Naive B cell (primary cell): ENCODE measurements around the gene NKRF. TPM values are rescaled to one million over a fixed set of nuclear protein-coding genes. Genes with fewer than 3 reads are reported as not detected.
A peak's percentile ranks its signal among the peaks of the same experiment; 100 is the strongest.

Experiments
- ATAC-seq, 2 donors: fragments of 150-1000 bp; cut with Tn5 transposase; 2 replicates each; pipeline ENCODE4 v1.10.0; 2021; ENCODE audit warnings: low read depth in 2 of 2, mild to moderate bottlenecking in 2 of 2, moderate library complexity in 2 of 2
- DNase-seq: peaks from one replicate; pipeline ENCODE4 v3.0.0; 2022
- H3K27ac Mint-ChIP-seq, 6 donors: one replicate each; pipeline ENCODE4 v1.8.0; 2020 to 2022; ENCODE audit warnings: mild to moderate bottlenecking in 6 of 6, mixed read lengths in 6 of 6, moderate library complexity in 5 of 6, inconsistent platforms in 2 of 6
- H3K27me3 Mint-ChIP-seq, 3 donors: one replicate each; pipeline ENCODE4 v1.8.0; 2021 to 2022; ENCODE audit warnings: mixed read lengths in 3 of 3, mild to moderate bottlenecking in 1 of 3
- H3K36me3 Mint-ChIP-seq, 2 donors: one replicate each; pipeline ENCODE4 v1.8.0; 2020 to 2022; ENCODE audit warnings: mixed read lengths in 2 of 2, inconsistent platforms in 1 of 2, mild to moderate bottlenecking in 1 of 2
- H3K4me1 Mint-ChIP-seq, 3 donors: one replicate each; pipeline ENCODE4 v1.8.0; 2020 to 2022; ENCODE audit warnings: mixed read lengths in 3 of 3, inconsistent platforms in 1 of 3, mild to moderate bottlenecking in 1 of 3, moderate library complexity in 1 of 3
- H3K4me3 Mint-ChIP-seq, 8 donors: one replicate each; pipeline ENCODE4 v1.8.0; 2020 to 2022; ENCODE audit warnings: mild to moderate bottlenecking in 8 of 8, mixed read lengths in 8 of 8, moderate library complexity in 8 of 8, inconsistent platforms in 2 of 8
- H3K9me3 Mint-ChIP-seq, 7 donors: one replicate each; pipeline ENCODE4 v1.8.0; 2020 to 2022; ENCODE audit warnings: mixed read lengths in 7 of 7, mild to moderate bottlenecking in 5 of 7, inconsistent platforms in 2 of 7, moderate library complexity in 1 of 7
- polyA plus RNA-seq, 6 donors: library from polyadenylated mRNA; unstranded; fragments of 300-500 nt; fragmentation: Illumina TruSeq; gene quantifications; one replicate each; pipeline ENCODE4 v1.2.3, GENCODE V29; 2021; ENCODE audit warnings: low read depth in 6 of 6

NKRF gene
- polyA plus RNA-seq, 6 donors from 2014 or later, result 4.2 to 9.4 (median 7.1) TPM

DNA sequence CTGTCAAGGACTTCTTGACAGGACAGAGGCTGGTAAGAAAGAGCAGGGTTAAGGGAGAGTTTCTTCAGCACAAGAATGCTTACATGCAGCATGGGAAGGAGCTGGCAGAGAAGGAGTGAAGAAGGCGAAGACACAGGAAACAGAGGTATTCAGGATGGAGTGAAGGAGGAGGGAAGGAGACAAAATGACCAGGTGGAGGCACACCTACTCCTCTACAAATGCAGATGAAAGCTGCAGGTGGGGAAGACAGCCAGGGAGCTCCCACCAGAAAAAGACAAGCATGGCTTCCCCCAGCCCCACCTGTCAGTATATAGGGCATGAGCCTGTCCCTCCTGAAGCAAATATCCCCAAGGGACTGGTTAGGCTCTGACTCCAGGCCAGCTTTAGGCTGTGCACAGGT lies 29.6 kb upstream of the NKRF start:
- peaks cover 12 to 50% of the 10 kb centered on the region in 2 donors for H3K36me3 Mint-ChIP-seq
- no peaks in the 10 kb centered on the region for H3K9me3 Mint-ChIP-seq
- H3K4me1 Mint-ChIP-seq, result peaks cover 55 to 60% (median 56%) of the 10 kb centered on the region in 3 donors
- peak overlapping the region; percentile 26 to 76 (median 39) for H3K4me3 Mint-ChIP-seq
- peak overlapping the region; percentile 43 to 96 (median 91) for H3K27ac Mint-ChIP-seq
- no peaks in the 10 kb centered on the region for H3K27me3 Mint-ChIP-seq
- no peak for DNase-seq
- ATAC-seq, result no peak

GRCh38 chrX:119635179-119635578 lies 29.0 kb upstream of the NKRF start:
- Mint-ChIP-seq H3K9me3 (no peaks in the 10 kb centered on the region), H3K27me3 (no peaks in the 10 kb centered on the region), H3K4me3 (peak overlapping the region; percentile 28 to 76 (median 44)), H3K36me3 (peaks cover 12 to 46% of the 10 kb centered on the region in 2 donors), H3K27ac (peak overlapping the region; percentile 43 to 96 (median 86)), H3K4me1 (peaks cover 52 to 57% (median 53%) of the 10 kb centered on the region in 3 donors)
- ATAC-seq, result no peak
- no peak for DNase-seq

DNA sequence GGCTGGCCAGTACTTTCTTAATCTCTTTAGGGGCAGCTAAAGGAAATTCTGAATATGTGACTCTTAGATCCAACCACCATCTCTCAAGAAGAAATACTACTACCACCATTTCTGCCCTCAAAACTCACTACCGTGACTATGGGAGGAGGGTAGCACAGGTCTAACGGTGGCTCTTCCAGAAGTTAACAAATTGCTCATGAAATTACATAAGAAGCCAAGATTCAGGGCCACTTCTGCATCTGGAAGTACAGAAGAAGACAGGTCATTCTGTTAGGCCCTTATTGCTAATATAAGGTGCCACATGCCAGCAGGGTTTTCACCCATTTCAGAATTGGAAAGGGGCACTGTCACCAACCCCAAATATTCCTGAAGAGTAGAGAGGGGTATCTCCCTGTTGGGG lies 19.6 kb upstream of the NKRF start:
- H3K36me3 Mint-ChIP-seq, result peaks cover 10 to 12% of the 10 kb centered on the region in 2 donors
- no peaks in the 10 kb centered on the region for H3K9me3 Mint-ChIP-seq
- H3K27ac Mint-ChIP-seq, result peak overlapping the region in 2 of 6 donors; percentile 51 to 92
- ATAC-seq (no peak), DNase-seq (no peak)
- no peaks in the 10 kb centered on the region for H3K27me3 Mint-ChIP-seq
- no peak overlapping the region for H3K4me3 Mint-ChIP-seq
- peaks cover 6 to 29% (median 17%) of the 10 kb centered on the region in 3 donors for H3K4me1 Mint-ChIP-seq

DNA sequence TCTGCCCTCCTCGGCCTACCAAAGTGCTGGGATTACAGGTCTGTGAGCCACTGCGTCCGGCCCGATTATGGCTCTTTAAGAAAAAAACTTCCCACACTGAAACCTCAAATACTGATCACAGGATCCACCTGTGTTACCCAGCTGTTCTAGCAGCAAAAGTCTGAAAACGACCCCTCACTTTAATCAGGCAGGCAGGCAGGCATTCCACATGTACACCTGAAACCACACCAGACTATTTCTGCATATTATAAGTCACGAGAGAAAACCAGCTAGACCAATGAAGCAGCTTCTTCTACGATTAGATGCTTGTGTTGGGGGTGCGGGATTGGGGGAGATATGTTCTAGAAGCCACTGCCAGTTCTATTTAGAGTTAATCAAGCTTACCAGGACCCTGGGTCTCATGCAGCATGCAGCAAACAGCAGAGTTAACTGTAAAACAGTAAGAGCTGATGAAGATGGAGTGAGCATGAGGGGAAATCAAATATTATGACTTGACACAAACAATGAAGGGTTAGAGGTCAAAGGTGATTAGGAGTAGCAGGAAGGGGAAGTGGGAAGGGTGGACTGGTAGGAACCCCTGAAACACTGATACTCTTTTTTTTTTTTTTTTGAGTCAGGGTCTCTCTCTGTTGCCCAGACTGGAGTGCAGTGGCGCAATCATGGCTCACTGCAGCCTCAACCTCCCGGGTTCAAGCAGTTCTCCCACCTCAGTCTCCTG lies 18.9 kb upstream of the NKRF start:
- no peaks in the 10 kb centered on the region for H3K9me3 Mint-ChIP-seq
- no peak overlapping the region for H3K4me3 Mint-ChIP-seq
- H3K27me3 Mint-ChIP-seq, result no peaks in the 10 kb centered on the region
- H3K27ac Mint-ChIP-seq, result peak overlapping the region in 3 of 6 donors; percentile 16 to 64 (median 24)
- peaks cover 10 to 12% of the 10 kb centered on the region in 2 donors for H3K36me3 Mint-ChIP-seq
- H3K4me1 Mint-ChIP-seq, result peaks cover 6 to 36% (median 19%) of the 10 kb centered on the region in 3 donors
- DNase-seq (no peak), ATAC-seq (no peak)

- ATAC-seq (no peak), DNase-seq (no peak)
- no peaks in the 10 kb centered on the region for H3K27me3 Mint-ChIP-seq
- peaks cover 9% of the 10 kb centered on the region in 2 donors for H3K36me3 Mint-ChIP-seq
- peaks cover 13 to 43% (median 25%) of the 10 kb centered on the region in 3 donors for H3K4me1 Mint-ChIP-seq
- H3K27ac Mint-ChIP-seq, result no peak overlapping the region
- H3K4me3 Mint-ChIP-seq, result no peak overlapping the region
- H3K9me3 Mint-ChIP-seq, result no peaks in the 10 kb centered on the region
Observed at GRCh38 chrX:119624417-119624816, 18.2 kb upstream of the NKRF start.

DNA sequence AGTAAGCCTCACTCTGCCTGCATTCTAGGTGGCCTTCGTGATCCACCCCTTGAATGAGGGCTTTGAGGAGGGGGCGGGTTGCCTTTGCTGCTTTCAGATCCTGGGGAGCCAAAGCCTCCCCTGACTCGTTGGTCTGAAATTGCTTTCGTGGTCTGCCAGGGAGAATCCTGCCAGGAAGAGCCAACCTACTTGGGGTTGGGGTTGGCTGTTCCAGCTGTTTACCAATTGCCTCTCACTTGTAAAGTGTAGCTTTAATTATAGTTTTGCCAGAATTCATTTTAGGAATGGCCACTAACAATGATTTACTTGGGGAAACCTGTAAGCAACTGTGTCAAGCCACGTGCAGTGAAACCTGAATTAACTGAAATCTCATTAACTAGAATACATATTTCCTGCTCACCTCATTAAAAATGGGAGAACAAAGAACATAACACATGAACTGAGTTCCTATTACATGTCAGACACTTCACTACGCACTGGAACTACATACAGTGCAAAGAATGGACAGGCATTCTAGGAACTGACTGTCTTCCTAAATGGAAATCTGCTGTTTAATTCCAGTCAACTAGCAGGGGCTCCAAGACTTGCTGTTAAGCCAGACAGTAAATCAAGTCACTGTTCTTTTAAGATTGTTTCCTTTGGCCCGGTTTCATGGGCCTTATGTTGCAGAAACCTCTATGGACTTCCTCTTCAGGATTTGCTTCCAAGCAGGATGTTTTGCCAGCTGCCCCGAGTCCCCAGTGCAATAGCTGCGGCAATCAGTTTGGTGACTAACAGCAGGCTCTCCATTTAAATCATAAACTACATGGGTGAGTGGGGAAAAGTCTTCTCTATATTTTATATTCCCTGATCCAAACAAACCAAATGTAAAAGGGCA lies 16.4 kb upstream of the NKRF start:
- DNase-seq, result no peak
- no peak for ATAC-seq
- H3K36me3 Mint-ChIP-seq, result peaks cover 0 to 4% of the 10 kb centered on the region in 2 donors
- peaks cover 26 to 56% (median 35%) of the 10 kb centered on the region in 3 donors for H3K4me1 Mint-ChIP-seq
- H3K9me3 Mint-ChIP-seq, result no peaks in the 10 kb centered on the region
- H3K27me3 Mint-ChIP-seq, result no peaks in the 10 kb centered on the region
- H3K27ac Mint-ChIP-seq, result peak overlapping the region in 1 of 6 donors; percentile 84
- H3K4me3 Mint-ChIP-seq, result peak overlapping the region in 2 of 8 donors; percentile 15 to 20

GRCh38 chrX:119618439-119618838 lies 12.2 kb upstream of the NKRF start:
- peak overlapping the region; percentile 71 to 96 (median 82) for H3K4me3 Mint-ChIP-seq
- H3K36me3 Mint-ChIP-seq, result peaks cover 0 to 4% of the 10 kb centered on the region in 2 donors
- H3K9me3 Mint-ChIP-seq, result no peaks in the 10 kb centered on the region
- H3K4me1 Mint-ChIP-seq, result peaks cover 42 to 70% (median 53%) of the 10 kb centered on the region in 3 donors
- no peaks in the 10 kb centered on the region for H3K27me3 Mint-ChIP-seq
- DNase-seq, result peak; percentile 81
- peak; percentile 83 to 85 for ATAC-seq
- peak overlapping the region; percentile 27 to 99 (median 94) for H3K27ac Mint-ChIP-seq

GRCh38 chrX:119617517-119618164 lies 11.4 kb upstream of the NKRF start:
- H3K36me3 Mint-ChIP-seq, result peaks cover 0 to 4% of the 10 kb centered on the region in 2 donors
- H3K27me3 Mint-ChIP-seq, result no peaks in the 10 kb centered on the region
- H3K4me3 Mint-ChIP-seq, result peak overlapping the region; percentile 71 to 96 (median 82)
- peak overlapping the region; percentile 27 to 99 (median 94) for H3K27ac Mint-ChIP-seq
- ATAC-seq, result peak; percentile 71 to 74
- peaks cover 45 to 76% (median 53%) of the 10 kb centered on the region in 3 donors for H3K4me1 Mint-ChIP-seq
- H3K9me3 Mint-ChIP-seq, result no peaks in the 10 kb centered on the region
- peak; percentile 68 for DNase-seq

DNA sequence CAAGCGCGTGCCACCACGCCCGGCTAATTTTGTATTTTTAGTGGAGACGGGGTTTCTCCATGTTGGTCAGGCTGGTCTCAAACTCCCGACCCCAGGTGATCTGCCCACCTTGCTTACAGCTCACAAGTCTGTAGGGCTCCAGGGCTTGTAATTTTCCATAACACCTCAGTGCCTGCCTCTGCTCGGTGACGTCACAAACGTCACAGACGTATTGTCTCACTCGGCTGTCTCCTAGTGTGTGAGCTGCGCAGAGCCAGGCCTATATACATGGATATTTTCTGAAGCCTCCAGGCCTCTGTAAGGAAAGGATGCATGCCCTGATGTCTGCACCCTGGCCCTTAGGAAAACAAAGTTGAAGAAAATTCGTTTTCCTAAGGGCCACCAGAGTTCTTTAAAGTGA lies 8.6 kb upstream of the NKRF start:
- Mint-ChIP-seq H3K27me3 (no peaks in the 10 kb centered on the region), H3K27ac (peak overlapping the region in 2 of 6 donors; percentile 66 to 84), H3K4me3 (peak overlapping the region in 2 of 8 donors; percentile 15 to 56), H3K36me3 (no peaks in the 10 kb centered on the region), H3K9me3 (no peaks in the 10 kb centered on the region), H3K4me1 (peaks cover 48 to 71% (median 49%) of the 10 kb centered on the region in 3 donors)
- no peak for DNase-seq
- no peak for ATAC-seq

- Mint-ChIP-seq H3K36me3 (no peaks in the 10 kb centered on the region), H3K27me3 (peaks cover 0 to 5% (median 0%) of the 10 kb centered on the region in 3 donors), H3K4me3 (peak overlapping the region; percentile 93 to 96 (median 94)), H3K9me3 (no peaks in the 10 kb centered on the region), H3K27ac (peak overlapping the region; percentile 96 to 99 (median 99)), H3K4me1 (peaks cover 16 to 51% (median 27%) of the 10 kb centered on the region in 3 donors)
- no peak for ATAC-seq
- no peak for DNase-seq
Observed at GRCh38 chrX:119607018-119607389, 780 bp upstream of the NKRF start.

DNA sequence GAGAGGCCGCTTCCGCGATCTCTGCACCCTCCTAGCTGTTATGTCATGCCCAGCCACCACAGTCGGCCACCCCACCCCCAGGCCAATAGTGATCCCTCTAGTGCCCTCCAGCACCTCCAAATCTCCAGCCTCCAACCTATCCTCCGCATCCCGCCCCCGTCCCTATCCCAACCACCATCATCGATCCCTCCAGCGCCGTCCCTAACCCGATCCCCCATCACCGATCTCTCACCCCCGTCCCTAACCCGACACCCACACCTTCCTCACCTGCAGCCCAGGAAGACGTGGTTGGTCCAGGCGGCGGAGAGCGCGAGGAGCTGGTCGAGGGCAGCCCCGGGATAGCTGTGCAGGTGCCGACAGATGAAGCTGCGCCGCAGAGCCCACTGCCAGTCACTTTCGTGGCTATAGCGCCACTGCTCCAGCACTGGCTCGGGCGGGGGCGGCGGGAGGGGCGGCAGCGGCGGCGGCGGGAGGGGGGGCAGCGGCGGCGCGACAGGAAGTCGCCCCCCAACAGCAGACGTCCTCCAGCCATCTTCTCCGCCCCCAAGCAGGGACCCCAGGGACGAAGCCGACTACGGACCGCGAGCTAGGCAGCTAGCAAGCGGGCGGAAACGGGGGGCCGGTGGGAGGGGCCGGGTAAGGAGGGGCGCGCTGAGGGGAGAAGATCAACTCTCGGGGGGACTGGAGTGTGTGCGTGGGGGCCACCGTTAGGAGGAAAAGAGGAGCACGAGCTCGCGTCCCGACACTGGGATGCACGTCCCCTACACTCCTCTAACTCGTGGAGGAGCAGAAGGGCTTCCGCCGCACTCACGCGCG lies 552 bp downstream of the NKRF start:
- Mint-ChIP-seq H3K27ac (peak overlapping the region; percentile 96 to 99 (median 99)), H3K4me3 (peak overlapping the region; percentile 93 to 98 (median 94)), H3K9me3 (no peaks in the 10 kb centered on the region), H3K4me1 (peaks cover 16 to 50% (median 26%) of the 10 kb centered on the region in 3 donors), H3K36me3 (no peaks in the 10 kb centered on the region), H3K27me3 (peaks cover 0 to 5% (median 0%) of the 10 kb centered on the region in 3 donors)
- ATAC-seq (peak; percentile 56 to 58), DNase-seq (peak; percentile 51)

DNA sequence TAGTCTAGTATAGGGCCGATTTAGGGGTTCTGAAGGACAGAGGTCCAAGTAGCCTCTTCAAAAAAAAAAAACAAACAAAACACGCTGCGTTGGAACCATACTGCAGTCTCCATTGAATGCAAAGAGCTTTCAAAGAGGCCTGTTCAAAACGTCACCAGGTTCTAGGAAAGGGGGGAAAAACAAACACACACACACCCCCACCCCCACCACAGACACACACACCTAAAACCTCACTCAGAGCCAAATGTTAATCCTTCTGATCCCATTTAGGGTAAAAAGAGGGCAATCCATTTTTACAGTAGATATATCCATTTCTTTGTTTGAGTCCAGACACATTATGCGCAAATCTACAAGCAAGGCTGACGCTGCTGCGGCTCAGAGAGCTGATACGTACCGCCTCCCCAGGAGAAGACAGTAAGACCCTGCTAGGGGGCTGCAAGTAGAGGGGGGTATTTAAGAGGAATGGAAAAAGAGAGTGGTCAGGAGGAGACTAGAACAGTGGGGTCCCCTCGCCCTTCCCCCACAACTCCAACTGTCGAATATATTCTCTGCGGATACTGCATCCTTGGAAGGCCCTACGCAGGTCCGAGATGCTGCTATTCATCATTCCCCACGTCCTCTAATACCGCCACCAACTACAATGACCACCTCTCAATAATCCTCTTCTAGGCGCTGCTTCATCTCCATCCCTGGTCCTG lies 1.3 kb downstream of the NKRF start:
- Mint-ChIP-seq H3K27ac (peak overlapping the region; percentile 90 to 97 (median 94)), H3K27me3 (peaks cover 0 to 5% (median 0%) of the 10 kb centered on the region in 3 donors), H3K4me3 (peak overlapping the region; percentile 91 to 98 (median 94)), H3K36me3 (no peaks in the 10 kb centered on the region), H3K4me1 (peaks cover 16 to 45% (median 19%) of the 10 kb centered on the region in 3 donors), H3K9me3 (no peaks in the 10 kb centered on the region)
- ATAC-seq, result no peak
- DNase-seq, result no peak
